Cerebellar nuclear complex (tissue), 1 donor: Measurements from ENCODE around the gene RNU4-1.
A peak's percentile ranks its signal among the peaks of the same experiment; 100 is the strongest.

Experiments used
- DNase-seq, 2 experiments: peaks; one replicate each; lab custom pipeline; 2025; lab: John Stamatoyannopoulos, UW

RNU4-1 gene

GRCh38 chr12:120290609-120291305 lies 2.3 kb downstream of the RNU4-1 start:
- DNase-seq, result no peak

- no peak for DNase-seq
These were observed 5.5 kb downstream of the RNU4-1 start for GRCh38 chr12:120287491-120287890.

GRCh38 chr12:120286768-120287490 lies 6.1 kb downstream of the RNU4-1 start:
- DNase-seq, result no peak

GRCh38 chr12:120284381-120284780 lies 8.7 kb downstream of the RNU4-1 start:
- no peak for DNase-seq

GRCh38 chr12:120283318-120283717 lies 9.7 kb downstream of the RNU4-1 start:
- no peak for DNase-seq

GRCh38 chr12:120278137-120279069 lies 14.6 kb downstream of the RNU4-1 start:
- DNase-seq, result no peak

- DNase-seq, result no peak
These were observed 16.3 kb downstream of the RNU4-1 start for GRCh38 chr12:120276734-120277133.

- DNase-seq, result no peak
These were observed 25.3 kb downstream of the RNU4-1 start for GRCh38 chr12:120267736-120268135.

GRCh38 chr12:120266180-120266870 lies 26.7 kb downstream of the RNU4-1 start:
- DNase-seq, result no peak

- DNase-seq, result peak; percentile 5 to 27
These were observed 27.4 kb downstream of the RNU4-1 start, which contains the start of gene PXN for GRCh38 chr12:120265473-120266179. TSS of gene PXN (minus strand) at chr12:120265730. CDS start at chr12:120265629, 101 bp downstream.

- DNase-seq, result no peak
These were observed 28.0 kb downstream of the RNU4-1 start for GRCh38 chr12:120264904-120265472.

- DNase-seq, result no peak
These were observed 28.7 kb downstream of the RNU4-1 start for GRCh38 chr12:120264086-120264903.

- DNase-seq, result no peak
These were observed 29.3 kb downstream of the RNU4-1 start for GRCh38 chr12:120263748-120264085.

GRCh38 chr12:120262852-120263747 lies 29.9 kb downstream of the RNU4-1 start:
- DNase-seq, result no peak

- DNase-seq, result no peak
These were observed 30.8 kb downstream of the RNU4-1 start for GRCh38 chr12:120261951-120262851.

- DNase-seq, result no peak
These were observed 32.4 kb downstream of the RNU4-1 start for GRCh38 chr12:120260607-120261006.

- no peak for DNase-seq
These were observed 33.4 kb downstream of the RNU4-1 start for GRCh38 chr12:120259418-120260202.
